ENCODE results near the gene SEC62.

SEC62 gene

DNA sequence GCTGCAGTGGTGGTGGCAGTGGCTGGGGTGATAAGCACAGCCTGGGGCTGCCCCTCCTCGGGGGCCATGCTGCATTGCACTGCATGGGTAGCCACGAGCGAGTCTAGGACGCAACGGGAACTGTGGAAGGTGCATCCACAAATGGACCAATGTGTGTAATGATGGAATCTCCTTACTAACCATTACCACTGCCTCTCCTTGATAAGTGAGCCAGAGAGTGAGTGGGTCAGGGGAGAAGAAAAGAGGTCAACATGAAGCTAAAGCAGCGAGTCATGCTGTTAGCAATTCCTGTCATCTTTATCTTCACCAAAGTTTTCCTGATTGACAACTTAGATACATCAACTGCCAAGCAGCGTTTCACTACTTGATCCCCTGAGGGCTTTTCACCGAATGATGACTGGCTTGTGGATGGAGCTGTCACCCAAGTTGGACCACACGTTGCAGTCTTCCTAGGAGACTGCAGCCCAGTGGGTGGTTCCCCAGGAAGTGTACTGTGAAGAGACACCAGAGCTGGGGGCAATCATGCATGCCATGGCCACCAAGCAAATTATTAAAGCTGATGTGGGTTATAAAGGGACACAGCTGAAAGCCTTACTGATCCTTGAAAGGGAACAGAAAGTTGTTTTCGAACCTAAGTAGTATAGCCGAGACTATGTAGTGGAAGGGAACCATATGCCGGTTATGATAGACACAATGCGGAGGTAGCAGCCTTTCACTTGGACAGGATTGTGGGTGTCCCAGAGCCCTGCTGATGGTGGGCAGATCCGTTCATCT is 34.7 kb upstream of the SEC62 start:
- H3K27me3 Mint-ChIP-seq (ENCODE audit: low read depth): peaks cover 4% of the 10 kb centered on the region
- TF ChIP-seq, protein P1, sequence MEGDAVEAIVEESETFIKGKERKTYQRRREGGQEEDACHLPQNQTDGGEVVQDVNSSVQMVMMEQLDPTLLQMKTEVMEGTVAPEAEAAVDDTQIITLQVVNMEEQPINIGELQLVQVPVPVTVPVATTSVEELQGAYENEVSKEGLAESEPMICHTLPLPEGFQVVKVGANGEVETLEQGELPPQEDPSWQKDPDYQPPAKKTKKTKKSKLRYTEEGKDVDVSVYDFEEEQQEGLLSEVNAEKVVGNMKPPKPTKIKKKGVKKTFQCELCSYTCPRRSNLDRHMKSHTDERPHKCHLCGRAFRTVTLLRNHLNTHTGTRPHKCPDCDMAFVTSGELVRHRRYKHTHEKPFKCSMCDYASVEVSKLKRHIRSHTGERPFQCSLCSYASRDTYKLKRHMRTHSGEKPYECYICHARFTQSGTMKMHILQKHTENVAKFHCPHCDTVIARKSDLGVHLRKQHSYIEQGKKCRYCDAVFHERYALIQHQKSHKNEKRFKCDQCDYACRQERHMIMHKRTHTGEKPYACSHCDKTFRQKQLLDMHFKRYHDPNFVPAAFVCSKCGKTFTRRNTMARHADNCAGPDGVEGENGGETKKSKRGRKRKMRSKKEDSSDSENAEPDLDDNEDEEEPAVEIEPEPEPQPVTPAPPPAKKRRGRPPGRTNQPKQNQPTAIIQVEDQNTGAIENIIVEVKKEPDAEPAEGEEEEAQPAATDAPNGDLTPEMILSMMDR (IDR thresholded peaks at IDR 0.05; ENCODE audit: unreplicated experiment in 3 of 3): no peak
- no peaks in the 10 kb centered on the region for H3K36me3 Mint-ChIP-seq (ENCODE audit: low read depth)
- H3K9me3 Mint-ChIP-seq: no peaks in the 10 kb centered on the region
- H3K4me3 Mint-ChIP-seq: no peak overlapping the region
- H3K27ac Mint-ChIP-seq: no peak overlapping the region
- no peaks in the 10 kb centered on the region for H3K4me1 Mint-ChIP-seq

DNA sequence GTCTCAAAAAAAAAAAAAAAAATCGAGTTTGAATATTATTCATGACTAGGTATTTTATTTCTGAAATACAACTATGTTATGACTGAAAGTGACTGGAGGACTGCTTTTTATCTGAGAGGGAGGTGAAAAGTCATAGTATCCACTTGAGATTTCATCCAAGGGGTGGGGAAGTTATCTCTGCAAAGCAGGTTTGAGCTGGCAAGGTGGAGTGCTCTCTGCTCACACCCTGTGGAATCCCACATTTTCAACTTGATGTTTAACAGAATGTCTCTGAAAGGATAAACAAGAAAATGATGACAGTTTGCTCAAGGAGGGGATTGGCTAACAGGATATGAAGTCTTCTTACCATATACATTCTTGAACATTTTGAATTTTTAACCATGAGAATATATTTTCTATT is 27.3 kb upstream of the SEC62 start:
- H3K27me3 Mint-ChIP-seq (ENCODE audit: low read depth): no peaks in the 10 kb centered on the region
- TF ChIP-seq, protein P1 (IDR thresholded peaks at IDR 0.05; ENCODE audit: unreplicated experiment in 3 of 3): no peak
- H3K36me3 Mint-ChIP-seq (ENCODE audit: low read depth): no peaks in the 10 kb centered on the region
- no peak overlapping the region for H3K27ac Mint-ChIP-seq
- H3K4me3 Mint-ChIP-seq: no peak overlapping the region
- no peaks in the 10 kb centered on the region for H3K9me3 Mint-ChIP-seq
- no peaks in the 10 kb centered on the region for H3K4me1 Mint-ChIP-seq

DNA sequence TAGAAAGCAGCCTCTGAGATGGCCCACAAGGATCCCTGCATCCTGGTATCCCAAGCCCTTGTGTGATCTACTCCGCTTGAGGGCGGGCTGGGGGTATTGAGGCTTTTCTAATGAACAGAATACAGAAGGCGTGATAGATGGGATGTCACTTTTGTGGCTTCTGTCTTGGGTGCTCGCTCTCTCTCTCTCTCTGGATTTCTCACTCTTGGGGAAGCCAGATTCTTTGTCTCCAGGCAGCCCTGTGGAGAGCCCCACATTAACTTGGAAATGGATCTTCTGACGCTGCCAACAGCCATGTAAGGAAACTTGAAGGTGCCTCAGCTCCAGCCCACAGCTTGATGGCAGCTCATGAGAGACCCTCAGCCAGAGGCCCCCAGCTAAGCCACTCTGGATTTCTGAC is 26.9 kb upstream of the SEC62 start:
- Mint-ChIP-seq H3K36me3 (ENCODE audit: low read depth) (no peaks in the 10 kb centered on the region), H3K9me3 (no peaks in the 10 kb centered on the region), H3K4me3 (no peak overlapping the region), H3K27me3 (ENCODE audit: low read depth) (no peaks in the 10 kb centered on the region), H3K27ac (no peak overlapping the region), H3K4me1 (no peaks in the 10 kb centered on the region)
- TF ChIP-seq, protein P1 (IDR thresholded peaks at IDR 0.05; ENCODE audit: unreplicated experiment in 3 of 3): no peak

DNA sequence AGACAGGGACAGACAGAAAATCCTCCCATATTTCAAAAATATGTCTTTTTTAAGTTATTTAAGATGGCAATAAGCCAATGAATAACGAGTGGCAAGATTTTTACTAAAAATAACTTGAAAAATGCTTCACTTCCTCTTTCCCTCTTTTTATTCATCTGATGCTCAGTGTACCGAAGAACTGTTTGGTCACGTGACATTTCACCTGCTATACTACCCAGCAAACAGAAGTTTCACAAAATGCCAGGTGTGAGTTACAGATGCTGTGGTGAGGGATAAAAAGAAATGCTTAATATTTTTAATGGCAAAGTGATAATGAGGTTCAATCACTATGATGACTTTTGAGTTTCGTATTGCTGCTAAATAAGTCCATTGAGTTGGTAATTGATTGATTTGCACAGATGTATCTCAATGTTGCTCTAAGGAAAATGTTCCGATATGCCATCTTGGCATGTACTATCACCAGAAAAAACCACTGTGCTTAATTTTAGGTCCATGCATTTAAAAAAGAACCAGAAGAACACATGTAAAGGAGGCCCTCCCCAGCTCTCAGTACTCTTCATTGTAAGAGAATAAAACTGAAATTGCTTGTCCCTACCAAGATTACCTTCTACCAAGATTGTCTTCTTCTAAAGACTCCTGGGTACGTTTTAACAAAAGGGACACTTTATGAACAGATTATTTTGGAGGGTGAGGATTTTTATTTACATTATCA is 26.0 kb upstream of the SEC62 start:
- no peaks in the 10 kb centered on the region for H3K27me3 Mint-ChIP-seq (ENCODE audit: low read depth)

DNA sequence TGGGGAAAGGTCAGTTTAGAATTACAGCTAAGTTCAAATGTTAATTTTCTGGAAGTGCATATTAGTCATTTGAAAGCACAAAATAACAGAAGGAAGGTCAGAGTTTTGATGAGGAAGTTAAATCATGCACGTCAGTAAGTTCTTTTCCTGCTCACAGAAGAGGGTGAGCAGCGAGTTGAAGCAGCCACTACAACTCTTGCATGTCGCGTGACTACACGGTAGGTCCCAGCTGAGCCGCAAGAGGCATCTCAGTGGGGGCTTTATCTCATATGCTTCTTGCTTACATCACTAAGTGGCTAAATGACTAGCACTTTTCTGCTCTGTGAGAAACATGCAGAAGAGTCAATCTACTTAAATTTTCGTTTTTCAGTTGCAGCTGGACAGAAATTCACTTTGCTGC is 21.3 kb upstream of the SEC62 start:
- Mint-ChIP-seq H3K27ac (no peak overlapping the region), H3K4me1 (no peaks in the 10 kb centered on the region), H3K9me3 (no peaks in the 10 kb centered on the region), H3K36me3 (ENCODE audit: low read depth) (no peaks in the 10 kb centered on the region), H3K27me3 (ENCODE audit: low read depth) (no peaks in the 10 kb centered on the region), H3K4me3 (no peak overlapping the region)
- TF ChIP-seq, protein P1 (IDR thresholded peaks at IDR 0.05; ENCODE audit: unreplicated experiment in 3 of 3): no peak

More for the DNA sequence above, 26.0 kb upstream of the SEC62 start:
- H3K9me3 Mint-ChIP-seq: no peaks in the 10 kb centered on the region
- H3K4me3 Mint-ChIP-seq: no peak overlapping the region
- TF ChIP-seq, protein P1 (IDR thresholded peaks at IDR 0.05; ENCODE audit: unreplicated experiment in 3 of 3): no peak
- no peak overlapping the region for H3K27ac Mint-ChIP-seq
- no peaks in the 10 kb centered on the region for H3K4me1 Mint-ChIP-seq
- no peaks in the 10 kb centered on the region for H3K36me3 Mint-ChIP-seq (ENCODE audit: low read depth)
